ENCODE results near the gene SLC12A7. TPM values are rescaled to one million over a fixed set of nuclear protein-coding genes. Genes with fewer than 3 reads are reported as not detected.

The SLC12A7 gene
- polyA plus RNA-seq, 1 donor (not counting 4 experiments of a cell fraction or from before 2014, with no cell fraction given): 1.5 TPM

- dilution Hi-C loops (cut with MboI; ENCODE audit: extremely low pct_ligation_motif_present, low sequenced_read_pairs): no loop called here
- Histone ChIP-seq H3K4me2 (ENCODE audit: control insufficient read depth, extremely low read depth, insufficient read depth, low read depth, low read length) (no peak overlapping the region), H2AFZ (ENCODE audit: control insufficient read depth, low read length) (no peak overlapping the region), H3K36me3 (ENCODE audit: control insufficient read depth in 2 of 2, extremely low read depth in 1 of 2, insufficient read depth in 2 of 2, low read length in 2 of 2) (peaks cover 0 to 2% of the 10 kb centered on the region in 2 experiments), H4K20me1 (ENCODE audit: control insufficient read depth, extremely low read depth, insufficient read depth, low read length) (no peaks in the 10 kb centered on the region), H3K27me3 (ENCODE audit: control insufficient read depth, extremely low read depth, insufficient read depth, low read length) (no peaks in the 10 kb centered on the region), H3K79me2 (ENCODE audit: control insufficient read depth, insufficient read depth, low read length) (no peaks in the 10 kb centered on the region), H3K4me1 (ENCODE audit: control insufficient read depth, extremely low read depth, insufficient read depth, low read length) (no peaks in the 10 kb centered on the region), H3K27ac (ENCODE audit: control insufficient read depth, insufficient read depth, low read length) (no peak overlapping the region), H3K9ac (ENCODE audit: control insufficient read depth, extremely low read depth, insufficient read depth, low read length) (no peak overlapping the region), H3K4me3 (ENCODE audit: control insufficient read depth in 2 of 3, extremely low read depth in 1 of 3, insufficient read depth in 2 of 3, low read depth in 1 of 3, low read length in 3 of 3) (no peak overlapping the region), H3K9me3 (ENCODE audit: control insufficient read depth, low read depth, low read length) (no peaks in the 10 kb centered on the region), H3K9me1 (ENCODE audit: control insufficient read depth, extremely low read depth, insufficient read depth, low read length) (no peaks in the 10 kb centered on the region)
- TF ChIP-seq CTCF (optimal IDR thresholded peaks at IDR 0.05 in 1 of 3, IDR thresholded peaks at IDR 0.05 in 1 of 3, conservative IDR thresholded peaks at IDR 0.05 in 1 of 3; ENCODE audit: extremely low read depth in 1 of 3, insufficient read depth in 2 of 3, low read length in 3 of 3) (no peak), EZH2 (IDR thresholded peaks at IDR 0.05; ENCODE audit: low read length) (no peak)
- FAIRE-seq (no peak), DNase-seq (ENCODE audit: low read depth, low spot score) (no peak)
Measured at GRCh38 chr5:1050423-1051365, 61.2 kb downstream of the SLC12A7 start.

GRCh38 chr5:1048861-1049838 is 62.7 kb downstream of the SLC12A7 start:
- dilution Hi-C loops (cut with MboI; ENCODE audit: extremely low pct_ligation_motif_present, low sequenced_read_pairs): no loop called here
- no peak overlapping the region for H3K4me3 ChIP-seq (ENCODE audit: control insufficient read depth in 2 of 3, extremely low read depth in 1 of 3, insufficient read depth in 2 of 3, low read depth in 1 of 3, low read length in 3 of 3)
- H3K36me3 ChIP-seq (ENCODE audit: control insufficient read depth in 2 of 2, extremely low read depth in 1 of 2, insufficient read depth in 2 of 2, low read length in 2 of 2): peaks cover 0 to 2% of the 10 kb centered on the region in 2 experiments
- no peaks in the 10 kb centered on the region for H3K9me3 ChIP-seq (ENCODE audit: control insufficient read depth, low read depth, low read length)
- TF ChIP-seq CTCF (optimal IDR thresholded peaks at IDR 0.05 in 1 of 3, IDR thresholded peaks at IDR 0.05 in 1 of 3, conservative IDR thresholded peaks at IDR 0.05 in 1 of 3; ENCODE audit: extremely low read depth in 1 of 3, insufficient read depth in 2 of 3, low read length in 3 of 3): no peak
- no peak overlapping the region for H3K4me2 ChIP-seq (ENCODE audit: control insufficient read depth, extremely low read depth, insufficient read depth, low read depth, low read length)
- H3K79me2 ChIP-seq (ENCODE audit: control insufficient read depth, insufficient read depth, low read length): no peaks in the 10 kb centered on the region
- FAIRE-seq (no peak), DNase-seq (ENCODE audit: low read depth, low spot score) (no peak)
- H3K4me1 ChIP-seq (ENCODE audit: control insufficient read depth, extremely low read depth, insufficient read depth, low read length): no peaks in the 10 kb centered on the region
- no peak overlapping the region for H3K27ac ChIP-seq (ENCODE audit: control insufficient read depth, insufficient read depth, low read length)
- H3K9ac ChIP-seq (ENCODE audit: control insufficient read depth, extremely low read depth, insufficient read depth, low read length): no peak overlapping the region
- H2AFZ ChIP-seq (ENCODE audit: control insufficient read depth, low read length): no peak overlapping the region
- no peaks in the 10 kb centered on the region for H3K9me1 ChIP-seq (ENCODE audit: control insufficient read depth, extremely low read depth, insufficient read depth, low read length)
- no peaks in the 10 kb centered on the region for H3K27me3 ChIP-seq (ENCODE audit: control insufficient read depth, extremely low read depth, insufficient read depth, low read length)
- H4K20me1 ChIP-seq (ENCODE audit: control insufficient read depth, extremely low read depth, insufficient read depth, low read length): no peaks in the 10 kb centered on the region

Data from keratinocyte (primary cell).